ENCODE measurements around the gene NPRL2. TPM values are rescaled to one million over a fixed set of nuclear protein-coding genes. Genes with fewer than 3 reads are reported as not detected.

The NPRL2 gene
- total RNA-seq, 2 donors from 2014 or later = 27.0 to 30.9 TPM

DNA sequence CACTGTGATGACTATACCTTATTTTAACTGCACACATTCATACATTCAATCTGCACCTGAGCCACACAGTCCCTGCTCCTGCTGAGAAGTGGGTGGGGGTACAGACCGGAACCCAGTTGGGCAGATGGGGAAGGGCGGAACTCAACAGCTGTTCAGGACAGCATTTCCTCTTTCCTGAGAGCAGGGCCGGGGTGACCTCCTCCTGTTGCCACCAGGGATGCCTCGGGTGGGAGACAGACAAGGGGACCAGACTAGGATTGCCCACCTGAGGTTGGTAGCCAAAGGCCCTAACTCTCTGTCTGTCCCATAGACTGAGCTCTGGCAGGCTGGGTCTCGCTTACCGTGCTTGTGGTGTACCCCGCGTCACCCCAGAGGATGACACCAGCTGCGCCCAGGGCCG lies 32.0 kb downstream of the NPRL2 start:
- peaks cover 50% of the 10 kb centered on the region for H3K4me1 ChIP-seq
- peaks cover 0 to 5% of the 10 kb centered on the region in 2 donors for H3K36me3 ChIP-seq (replicated peaks in 1 of 2; ENCODE audit: insufficient read depth in 1 of 2, low read depth in 2 of 2)
- WGBS, 2 donors = 84 to 100% methylated on average over 1 to 10 of the region's 10 CpGs
- no peaks in the 10 kb centered on the region for H3K9me3 ChIP-seq
- ATAC-seq = no peak
- H3K27ac ChIP-seq = no peak overlapping the region
- no peaks in the 10 kb centered on the region for H3K27me3 ChIP-seq
- H3K4me3 ChIP-seq = no peak overlapping the region
- DNase-seq = no peak
- TF ChIP-seq, protein P1, sequence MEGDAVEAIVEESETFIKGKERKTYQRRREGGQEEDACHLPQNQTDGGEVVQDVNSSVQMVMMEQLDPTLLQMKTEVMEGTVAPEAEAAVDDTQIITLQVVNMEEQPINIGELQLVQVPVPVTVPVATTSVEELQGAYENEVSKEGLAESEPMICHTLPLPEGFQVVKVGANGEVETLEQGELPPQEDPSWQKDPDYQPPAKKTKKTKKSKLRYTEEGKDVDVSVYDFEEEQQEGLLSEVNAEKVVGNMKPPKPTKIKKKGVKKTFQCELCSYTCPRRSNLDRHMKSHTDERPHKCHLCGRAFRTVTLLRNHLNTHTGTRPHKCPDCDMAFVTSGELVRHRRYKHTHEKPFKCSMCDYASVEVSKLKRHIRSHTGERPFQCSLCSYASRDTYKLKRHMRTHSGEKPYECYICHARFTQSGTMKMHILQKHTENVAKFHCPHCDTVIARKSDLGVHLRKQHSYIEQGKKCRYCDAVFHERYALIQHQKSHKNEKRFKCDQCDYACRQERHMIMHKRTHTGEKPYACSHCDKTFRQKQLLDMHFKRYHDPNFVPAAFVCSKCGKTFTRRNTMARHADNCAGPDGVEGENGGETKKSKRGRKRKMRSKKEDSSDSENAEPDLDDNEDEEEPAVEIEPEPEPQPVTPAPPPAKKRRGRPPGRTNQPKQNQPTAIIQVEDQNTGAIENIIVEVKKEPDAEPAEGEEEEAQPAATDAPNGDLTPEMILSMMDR (IDR thresholded peaks at IDR 0.05) = no peak
- TF ChIP-seq POLR2A (IDR thresholded peaks at IDR 0.05) = no peak
- intact Hi-C loops (cut with DNase I) = no loop called here

DNA sequence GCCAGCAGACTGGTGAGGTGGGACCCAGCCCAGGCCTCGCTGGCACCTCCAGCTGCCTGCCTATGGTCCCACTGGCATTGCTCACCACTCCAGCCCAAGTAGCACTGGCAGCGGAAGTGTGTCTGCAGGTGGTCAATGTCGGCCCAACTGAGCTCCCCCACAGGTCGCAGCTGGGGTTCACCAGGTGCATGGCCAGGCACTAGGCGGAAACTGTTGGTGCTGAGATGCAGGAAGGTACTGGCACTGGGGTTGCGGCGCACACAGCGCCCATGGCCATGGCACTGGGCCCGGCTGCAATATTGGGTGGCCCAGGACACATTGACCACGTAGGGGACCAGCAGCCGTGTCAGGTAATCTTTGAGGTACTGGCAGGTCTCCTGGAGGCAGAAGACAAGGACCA lies 32.4 kb downstream of the NPRL2 start:
- H3K4me1 ChIP-seq = peaks cover 50% of the 10 kb centered on the region
- 85 to 100% methylated on average over 1 to 11 of the region's 11 CpGs for WGBS, 2 donors
- H3K27ac ChIP-seq = peak overlapping the region in 1 of 4 donors; percentile 12
- H3K9me3 ChIP-seq = no peaks in the 10 kb centered on the region
- no peak overlapping the region for H3K4me3 ChIP-seq
- ATAC-seq (no peak), DNase-seq (no peak)
- no peaks in the 10 kb centered on the region for H3K27me3 ChIP-seq
- peaks cover 0 to 5% of the 10 kb centered on the region in 2 donors for H3K36me3 ChIP-seq (replicated peaks in 1 of 2; ENCODE audit: insufficient read depth in 1 of 2, low read depth in 2 of 2)
- no peak for TF ChIP-seq POLR2A (IDR thresholded peaks at IDR 0.05)
- TF ChIP-seq, protein P1 (IDR thresholded peaks at IDR 0.05) = no peak
- intact Hi-C loops (cut with DNase I) = no loop called here

DNA sequence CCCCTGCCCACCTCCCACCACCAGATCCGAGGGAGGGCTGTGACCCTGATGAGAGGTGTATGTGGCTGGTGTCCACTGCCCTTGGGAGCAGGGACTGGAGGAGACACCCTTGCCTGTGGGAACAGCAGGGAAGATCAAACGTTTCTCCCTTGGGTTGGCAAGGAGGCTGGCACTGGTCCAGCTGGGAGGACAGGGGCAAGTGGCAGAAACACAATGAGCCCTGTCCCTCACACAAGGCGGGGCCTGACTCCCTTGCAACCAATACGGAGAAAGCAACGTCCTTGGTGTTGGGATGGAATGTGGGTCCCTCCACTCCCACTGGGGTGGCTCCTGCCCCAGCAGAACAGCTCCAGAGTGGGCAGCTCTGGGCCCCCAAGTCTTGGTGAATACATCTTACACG lies 33.3 kb downstream of the NPRL2 start:
- Histone ChIP-seq H3K27me3 (no peaks in the 10 kb centered on the region), H3K36me3 (replicated peaks in 1 of 2; ENCODE audit: insufficient read depth in 1 of 2, low read depth in 2 of 2) (peaks cover 0 to 5% of the 10 kb centered on the region in 2 donors), H3K27ac (peak overlapping the region in 1 of 4 donors; percentile 23), H3K4me3 (no peak overlapping the region), H3K9me3 (no peaks in the 10 kb centered on the region), H3K4me1 (peaks cover 43% of the 10 kb centered on the region)
- ATAC-seq (no peak), DNase-seq (no peak)
- WGBS, 2 donors = 61 to 64% methylated on average over 5 to 6 of the region's 6 CpGs
- intact Hi-C loops (cut with DNase I) = no loop called here
- TF ChIP-seq, protein P1 (IDR thresholded peaks at IDR 0.05) = no peak
- TF ChIP-seq POLR2A (IDR thresholded peaks at IDR 0.05) = no peak

DNA sequence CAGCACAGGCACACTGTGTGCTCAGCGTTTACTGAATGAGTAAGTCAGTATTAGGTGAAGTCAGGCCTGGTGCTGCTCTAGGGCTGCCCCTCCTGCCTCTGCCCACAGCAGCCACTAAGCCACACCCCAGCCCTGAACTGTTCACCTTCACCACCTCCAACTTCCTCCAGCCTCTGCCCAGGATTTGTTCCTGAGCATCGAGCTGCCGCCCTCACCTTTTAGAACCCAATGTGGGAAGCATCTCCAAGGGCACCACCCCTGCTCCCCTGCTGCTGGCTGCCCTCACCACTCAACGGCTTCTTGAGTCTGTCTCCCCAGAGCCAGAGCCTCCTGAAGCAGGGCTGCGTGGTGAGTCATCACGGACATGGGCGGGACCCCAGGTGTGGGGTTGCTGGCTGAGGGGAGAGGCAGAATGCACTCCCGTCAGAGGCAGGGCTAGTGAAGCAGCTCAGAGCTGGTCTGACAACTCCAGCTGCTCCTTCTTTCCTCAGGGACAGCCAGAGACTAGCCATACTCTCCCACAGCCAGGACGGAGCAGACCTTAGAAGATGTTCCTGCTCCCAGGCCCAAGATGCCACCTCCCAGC lies 33.8 kb downstream of the NPRL2 start:
- ATAC-seq = no peak
- no peaks in the 10 kb centered on the region for H3K9me3 ChIP-seq
- H3K27me3 ChIP-seq = no peaks in the 10 kb centered on the region
- H3K4me3 ChIP-seq = no peak overlapping the region
- H3K36me3 ChIP-seq (replicated peaks in 1 of 2; ENCODE audit: insufficient read depth in 1 of 2, low read depth in 2 of 2) = peaks cover 0 to 5% of the 10 kb centered on the region in 2 donors
- intact Hi-C loops (cut with DNase I) = no loop called here
- DNase-seq = no peak
- WGBS, 2 donors = 65 to 75% methylated on average over 2 to 9 of the region's 9 CpGs
- H3K4me1 ChIP-seq = peaks cover 37% of the 10 kb centered on the region
- peak in 1 of 3 donors; percentile 19 for TF ChIP-seq POLR2A (IDR thresholded peaks at IDR 0.05)
- TF ChIP-seq, protein P1 (IDR thresholded peaks at IDR 0.05) = no peak
- H3K27ac ChIP-seq = peak overlapping the region in 1 of 4 donors; percentile 23

DNA sequence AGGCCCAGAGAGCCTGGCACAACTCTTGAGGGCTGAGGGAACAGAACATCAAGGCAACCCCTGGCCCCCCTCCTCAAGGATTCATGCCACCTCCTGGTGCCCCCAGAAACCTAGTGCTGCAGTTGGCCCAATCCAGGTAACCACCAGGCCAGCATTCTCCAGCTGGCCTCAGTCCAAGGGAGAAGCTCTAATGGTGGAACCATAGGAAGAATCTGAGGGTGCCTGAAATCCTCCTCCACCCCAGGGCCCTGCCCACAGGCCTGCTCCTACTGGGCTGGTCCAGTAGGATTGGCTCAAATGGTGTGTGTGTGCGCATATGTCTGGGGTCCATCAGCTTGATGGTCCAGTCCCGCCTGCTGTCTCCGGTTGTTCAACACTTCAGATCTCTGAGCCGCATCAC lies 35.8 kb downstream of the NPRL2 start:
- intact Hi-C loops (cut with DNase I) = no loop called here
- Histone ChIP-seq H3K27me3 (no peaks in the 10 kb centered on the region), H3K27ac (no peak overlapping the region), H3K9me3 (no peaks in the 10 kb centered on the region), H3K4me3 (no peak overlapping the region), H3K4me1 (peaks cover 27% of the 10 kb centered on the region), H3K36me3 (replicated peaks in 1 of 2; ENCODE audit: insufficient read depth in 1 of 2, low read depth in 2 of 2) (peaks cover 0 to 5% of the 10 kb centered on the region in 2 donors)
- 90 to 95% methylated on average over 4 of the region's 4 CpGs for WGBS, 2 donors
- ATAC-seq (no peak), DNase-seq (no peak)
- no peak for TF ChIP-seq POLR2A (IDR thresholded peaks at IDR 0.05)
- TF ChIP-seq, protein P1 (IDR thresholded peaks at IDR 0.05) = no peak

Measured in body of pancreas (tissue), 4 donors.